Thoracic aorta (tissue), 2 donors: ENCODE measurements around the gene TBX15. TPM values are rescaled to one million over a fixed set of nuclear protein-coding genes. Genes with fewer than 3 reads are reported as not detected.

Source experiments
- ATAC-seq: fragments of 150-250 bp; one replicate; pipeline ENCODE4 v1.8.0; 2017; ENCODE audit warnings: low read depth; ENCODE audit not compliant: insufficient number of reproducible peaks, low FRiP score
- DNase-seq: peaks from one replicate; pipeline ENCODE4 v3.0.0-alpha.2; 2020; ENCODE audit warnings: low spot score
- H3K27ac ChIP-seq, 2 donors: fragments of 200-600 bp; sonication (generic); 1 replicate in 1 of 2; 2 replicates in 1 of 2; pipeline ENCODE4 v1.5.1; 2016; ENCODE audit warnings: mild to moderate bottlenecking in 2 of 2, moderate library complexity in 2 of 2
- H3K27me3 ChIP-seq: fragments of 200-600 bp; sonication (generic); replicated peaks from 2 replicates; pipeline ENCODE4 v1.6.0; 2016; ENCODE audit warnings: mild to moderate bottlenecking; ENCODE audit not compliant: insufficient read depth
- H3K36me3 ChIP-seq: fragments of 200-600 bp; sonication (generic); one replicate; pipeline ENCODE4 v1.5.1; 2016
- H3K4me1 ChIP-seq, 2 donors: fragments of 200-600 bp; sonication (generic); 1 replicate in 1 of 2; 2 replicates in 1 of 2; pipeline versions ENCODE4 v1.5.1 to v1.6.0; 2016; ENCODE audit warnings: low read depth in 2 of 2, mild to moderate bottlenecking in 1 of 2; ENCODE audit not compliant: control insufficient read depth in 1 of 2
- H3K4me3 ChIP-seq: fragments of 200-600 bp; sonication (generic); 2 replicates; pipeline ENCODE4 v1.5.1; 2016; ENCODE audit warnings: mild to moderate bottlenecking
- H3K9me3 ChIP-seq: fragments of 200-600 bp; sonication (generic); 2 replicates; pipeline ENCODE4 v1.5.1; 2016
- CTCF ChIP-seq: fragments of 200-600 bp; sonication (generic); IDR thresholded peaks from one replicate; pipeline ENCODE4 v1.5.1; 2019; ENCODE audit warnings: antibody characterized with exemption
- total RNA-seq, 2 donors: library from RNA; depleted of rRNA; stranded (reverse); fragments of >200 nt; gene quantifications; one replicate each; pipeline versions ENCODE4 v1.1.0 to v1.2.3, GENCODE V29; 2016

Gene TBX15
- total RNA-seq, 2 donors from 2014 or later: 1.5 to 6.8 TPM

DNA sequence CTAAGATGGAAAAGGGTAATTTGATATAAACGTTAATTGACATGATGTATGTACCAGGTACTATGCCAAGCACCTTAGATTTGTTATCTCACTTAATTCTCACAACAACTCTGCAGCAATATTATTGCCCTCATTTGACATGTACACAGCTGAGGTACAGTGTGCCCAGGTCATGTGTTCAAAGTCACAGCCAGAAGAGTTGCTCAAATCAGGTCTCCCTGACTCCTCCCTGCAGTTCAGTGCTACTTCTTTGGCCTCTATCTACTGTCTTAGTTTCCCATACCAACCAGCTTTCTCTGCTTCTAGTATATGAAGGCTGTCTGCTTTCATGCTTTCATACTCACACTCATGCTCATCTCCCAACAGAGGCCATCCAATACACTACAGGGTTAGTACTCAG, 15.1 kb downstream of the TBX15 start:
- DNase-seq: no peak
- Histone ChIP-seq H3K4me3 (no peak overlapping the region), H3K9me3 (no peaks in the 10 kb centered on the region), H3K27ac (no peak overlapping the region), H3K4me1 (no peaks in the 10 kb centered on the region), H3K27me3 (no peaks in the 10 kb centered on the region), H3K36me3 (no peaks in the 10 kb centered on the region)
- no peak for TF ChIP-seq CTCF
- ATAC-seq: no peak

GRCh38 chr1:118970451-118970850, 17.7 kb downstream of the TBX15 start:
- ATAC-seq: no peak
- TF ChIP-seq CTCF: no peak
- Histone ChIP-seq H3K4me1 (no peaks in the 10 kb centered on the region), H3K27ac (no peak overlapping the region), H3K36me3 (no peaks in the 10 kb centered on the region), H3K4me3 (no peak overlapping the region), H3K27me3 (no peaks in the 10 kb centered on the region), H3K9me3 (no peaks in the 10 kb centered on the region)
- no peak for DNase-seq

GRCh38 chr1:118963456-118964430, 24.4 kb downstream of the TBX15 start:
- TF ChIP-seq CTCF: no peak
- Histone ChIP-seq H3K36me3 (no peaks in the 10 kb centered on the region), H3K27me3 (no peaks in the 10 kb centered on the region), H3K4me1 (no peaks in the 10 kb centered on the region), H3K27ac (no peak overlapping the region), H3K9me3 (no peaks in the 10 kb centered on the region), H3K4me3 (no peak overlapping the region)
- ATAC-seq (peak; percentile 38), DNase-seq (no peak)

DNA sequence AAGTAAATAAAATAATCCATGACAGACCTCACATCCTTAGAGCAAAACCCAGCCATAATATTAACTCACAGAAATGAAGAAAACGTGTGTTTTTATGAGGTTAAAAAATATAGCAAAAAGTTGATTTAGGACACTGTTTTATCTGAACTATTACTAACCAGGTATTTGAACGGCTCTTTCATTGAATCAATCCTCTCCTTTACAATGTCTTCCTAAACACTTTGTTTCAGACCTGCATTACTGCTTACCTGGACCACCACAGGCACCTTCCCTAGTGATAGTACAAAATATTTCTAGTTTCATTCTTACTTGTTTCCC, 25.0 kb downstream of the TBX15 start:
- Histone ChIP-seq H3K9me3 (no peaks in the 10 kb centered on the region), H3K27ac (no peak overlapping the region), H3K36me3 (no peaks in the 10 kb centered on the region), H3K4me3 (no peak overlapping the region), H3K27me3 (no peaks in the 10 kb centered on the region), H3K4me1 (no peaks in the 10 kb centered on the region)
- no peak for TF ChIP-seq CTCF
- no peak for ATAC-seq
- DNase-seq: no peak

- DNase-seq (no peak), ATAC-seq (no peak)
- Histone ChIP-seq H3K9me3 (no peaks in the 10 kb centered on the region), H3K4me3 (no peak overlapping the region), H3K27me3 (no peaks in the 10 kb centered on the region), H3K27ac (no peak overlapping the region), H3K36me3 (no peaks in the 10 kb centered on the region), H3K4me1 (no peaks in the 10 kb centered on the region)
- TF ChIP-seq CTCF: no peak
Observed at GRCh38 chr1:118961156-118961555, 27.0 kb downstream of the TBX15 start.
